GM12891 (cell line): ENCODE results near the gene KCTD11.

ENCODE experiments used
- POLR2A ChIP-seq: IDR thresholded peaks from 2 replicates; pipeline ENCODE4 v1.6.1; 2011; ENCODE audit warnings: low read depth, low read length, control low read depth
- POLR2AphosphoS5 ChIP-seq: IDR thresholded peaks from 2 replicates; pipeline ENCODE4 v1.6.1; 2011; ENCODE audit warnings: low read depth, low read length, control low read depth
- SPI1 ChIP-seq: IDR thresholded peaks from 2 replicates; pipeline ENCODE4 v1.6.1; 2011; ENCODE audit warnings: low read depth, low read length, control low read depth
- TAF1 ChIP-seq: IDR thresholded peaks from 2 replicates; pipeline ENCODE4 v1.6.1; 2011; ENCODE audit warnings: low read depth, low read length, control low read depth

- no peak for TF ChIP-seq POLR2A
- no peak for TF ChIP-seq SPI1
- TF ChIP-seq POLR2AphosphoS5, result no peak
- no peak for TF ChIP-seq TAF1
Observed at GRCh38 chr17:7355573-7355972, 3.6 kb downstream of the KCTD11 start.
